Epithelial cell of esophagus (primary cell): ENCODE measurements around the gene SCAI.

Source experiments
- DNase-seq: peaks from one replicate; pipeline ENCODE4 v3.0.0; 2010; ENCODE audit warnings: low read depth
- H3K4me3 ChIP-seq: 2 replicates; pipeline ENCODE4 v1.5.1; 2011; ENCODE audit warnings: mild to moderate bottlenecking, low read length, control low read depth
- CTCF ChIP-seq: IDR thresholded peaks from 2 replicates; pipeline ENCODE4 v1.5.1; 2011; ENCODE audit warnings: low read depth, mild to moderate bottlenecking, low read length, control low read depth, inconsistent platforms; ENCODE audit not compliant: insufficient read depth; ENCODE audit errors: missing control alignments

Gene SCAI

GRCh38 chr9:124897570-124898460 is 245.5 kb downstream of the SCAI start:
- no peak for TF ChIP-seq CTCF
- no peak overlapping the region for H3K4me3 ChIP-seq
- no peak for DNase-seq

- H3K4me3 ChIP-seq, result no peak overlapping the region
- peak; percentile 60 for DNase-seq
- TF ChIP-seq CTCF, result peak; percentile 68
Observed at GRCh38 chr9:124894741-124895170, 248.6 kb downstream of the SCAI start.

- TF ChIP-seq CTCF, result no peak
- no peak overlapping the region for H3K4me3 ChIP-seq
Observed at GRCh38 chr9:124894035-124894740, 249.1 kb downstream of the SCAI start.

More at GRCh38 chr9:124894035-124894740, 249.1 kb downstream of the SCAI start:
- no peak for DNase-seq
